ENCODE results near the gene MYPOP.

Gene MYPOP

GRCh38 chr19:45901912-45902650 is at the start of gene MYPOP:
MYPOP (minus strand) TSS chr19:45902613; CDS start chr19:45901773, 840 bp downstream.
- peak within 1 kb of the TSS; percentile 88 for H3K4me3 ChIP-seq (ENCODE audit: control insufficient read depth, low read depth, low read length)
- DNase-seq (ENCODE audit: low read depth), result no peak
- no peak for TF ChIP-seq CTCF (conservative IDR thresholded peaks at IDR 0.05; ENCODE audit: control insufficient read depth, insufficient read depth, low read depth, low read length)

- TF ChIP-seq CTCF (conservative IDR thresholded peaks at IDR 0.05; ENCODE audit: control insufficient read depth, insufficient read depth, low read depth, low read length), result no peak
- DNase-seq (ENCODE audit: low read depth), result peak; percentile 32
- no peak overlapping the region for H3K4me3 ChIP-seq (ENCODE audit: control insufficient read depth, low read depth, low read length)
Measured at GRCh38 chr19:45947926-45948325, 45.5 kb upstream of the MYPOP start.

- no peak for TF ChIP-seq CTCF (conservative IDR thresholded peaks at IDR 0.05; ENCODE audit: control insufficient read depth, insufficient read depth, low read depth, low read length)
- no peak for DNase-seq (ENCODE audit: low read depth)
- H3K4me3 ChIP-seq (ENCODE audit: control insufficient read depth, low read depth, low read length), result no peak overlapping the region
Measured at GRCh38 chr19:45940515-45940805, 38.0 kb upstream of the MYPOP start.

- no peak overlapping the region for H3K4me3 ChIP-seq (ENCODE audit: control insufficient read depth, low read depth, low read length)
- no peak for TF ChIP-seq CTCF (conservative IDR thresholded peaks at IDR 0.05; ENCODE audit: control insufficient read depth, insufficient read depth, low read depth, low read length)
- no peak for DNase-seq (ENCODE audit: low read depth)
Measured at GRCh38 chr19:45939792-45940514, 37.5 kb upstream of the MYPOP start.

GRCh38 chr19:45938733-45939319 is 36.4 kb upstream of the MYPOP start:
- no peak overlapping the region for H3K4me3 ChIP-seq (ENCODE audit: control insufficient read depth, low read depth, low read length)
- TF ChIP-seq CTCF (conservative IDR thresholded peaks at IDR 0.05; ENCODE audit: control insufficient read depth, insufficient read depth, low read depth, low read length), result no peak
- DNase-seq (ENCODE audit: low read depth), result no peak

GRCh38 chr19:45935267-45935666 is 32.9 kb upstream of the MYPOP start:
- no peak for DNase-seq (ENCODE audit: low read depth)
- H3K4me3 ChIP-seq (ENCODE audit: control insufficient read depth, low read depth, low read length), result no peak overlapping the region
- no peak for TF ChIP-seq CTCF (conservative IDR thresholded peaks at IDR 0.05; ENCODE audit: control insufficient read depth, insufficient read depth, low read depth, low read length)

Measured in fibroblast of mammary gland (primary cell).